Measurements from ENCODE around the gene BTBD1.

The BTBD1 gene

DNA sequence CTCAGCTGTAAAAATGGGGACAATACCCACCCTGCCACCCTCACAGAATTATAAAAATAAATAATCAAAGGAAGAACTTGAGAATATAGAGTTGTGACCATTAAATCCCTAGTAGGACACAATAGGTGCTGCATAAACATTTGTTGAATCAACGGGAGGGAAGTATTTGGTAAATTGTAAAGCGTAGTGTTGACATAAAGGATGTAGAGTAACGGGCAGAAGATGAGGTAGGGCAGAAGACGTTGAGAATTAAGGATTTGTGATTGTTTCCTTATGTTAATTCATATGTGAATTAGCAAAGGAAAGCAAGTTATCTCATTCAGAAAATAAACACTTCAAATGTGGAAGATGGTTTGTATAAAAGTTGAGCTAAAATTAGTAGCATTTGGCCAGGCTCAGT lies 73.9 kb downstream of the BTBD1 start:
- DNase-seq (ENCODE audit: low read depth in 2 of 2): no peak

DNA sequence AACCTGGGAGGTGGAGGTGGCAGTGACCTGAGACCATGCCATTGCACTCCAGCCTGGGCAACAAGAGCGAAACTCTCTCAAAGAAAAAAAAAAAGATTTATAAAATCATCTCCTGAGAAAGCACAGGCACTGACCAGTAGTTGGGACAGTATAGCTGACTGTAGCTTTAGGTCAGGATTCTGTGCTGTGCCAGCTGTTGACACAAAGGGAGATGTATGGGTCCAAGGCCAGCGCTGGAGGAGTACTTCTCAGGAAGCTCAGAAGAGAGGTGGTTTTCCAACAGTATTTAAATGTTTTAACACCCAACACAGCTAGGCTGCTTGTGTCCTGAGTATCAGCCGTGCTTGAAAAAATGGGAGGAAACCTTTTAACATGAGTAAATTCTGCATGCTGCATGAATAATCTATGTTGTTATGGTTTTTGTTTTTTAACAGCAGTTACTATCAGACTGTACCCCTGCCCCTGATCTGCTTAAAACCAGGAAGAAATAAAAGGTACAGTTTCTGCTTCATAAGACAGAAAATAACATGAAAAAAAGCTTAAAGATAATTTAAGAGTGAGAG lies 74.5 kb downstream of the BTBD1 start:
- DNase-seq (ENCODE audit: low read depth in 2 of 2): no peak

DNA sequence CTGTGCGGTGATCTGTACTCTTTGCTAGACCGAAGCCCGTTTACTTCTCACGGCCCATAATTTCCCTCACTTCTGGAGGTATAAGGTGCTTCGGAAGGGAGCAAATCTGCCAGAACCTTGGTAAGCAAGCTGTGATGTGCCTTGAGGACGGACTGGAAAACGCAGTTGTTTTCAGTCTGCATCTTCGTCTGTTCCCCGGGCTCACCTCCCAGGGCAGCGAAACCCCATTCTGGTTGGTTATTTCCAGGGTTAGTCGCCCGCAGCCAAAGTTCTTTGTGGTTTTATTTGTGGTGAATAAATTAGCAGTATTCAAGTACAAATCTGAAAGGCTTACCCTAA lies 80.6 kb downstream of the BTBD1 start:
- no peak for DNase-seq (ENCODE audit: low read depth in 2 of 2)

DNA sequence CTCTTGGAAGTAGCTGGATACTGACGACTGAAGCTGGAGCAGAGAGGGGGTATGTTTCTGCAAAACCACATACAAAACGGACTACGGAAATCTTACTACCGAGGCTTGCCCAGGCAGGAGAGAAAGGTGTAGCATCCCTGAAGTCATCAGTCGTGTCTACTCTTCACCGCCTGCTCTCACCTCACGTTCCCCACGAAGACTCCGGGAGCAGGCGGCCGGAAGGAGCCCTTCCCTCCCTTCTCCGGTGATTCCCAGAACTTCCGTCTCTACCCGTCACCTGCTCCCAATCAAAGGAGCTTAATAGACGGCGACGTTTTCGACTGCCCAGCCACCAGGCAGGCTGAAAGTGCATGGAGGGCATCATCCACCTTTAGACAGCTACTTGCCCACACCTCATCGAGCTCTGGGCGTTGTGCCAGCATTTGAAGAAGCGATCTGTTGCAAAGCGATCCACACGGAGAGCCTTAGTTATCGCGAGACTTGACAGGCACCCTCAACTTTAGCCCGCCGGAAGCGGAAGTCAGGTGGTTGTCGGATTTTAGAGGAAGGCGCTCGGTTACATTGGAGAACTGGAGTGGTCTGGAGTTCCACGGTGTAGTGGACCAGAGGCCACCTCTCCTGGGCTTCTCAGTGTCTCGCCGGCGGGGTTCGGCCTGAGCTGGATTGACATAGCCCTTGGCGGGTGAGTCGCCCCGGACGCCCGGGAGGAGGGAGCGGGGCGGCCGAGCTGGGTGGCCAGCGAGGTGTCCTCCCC lies 81.2 kb downstream of the BTBD1 start, which contains the start of gene RAMAC:
Gene RAMAC (plus strand): TSS at position 523 of the 754 bp plus-strand sequence. CDS start 2,809 bp downstream, outside the sequence.
- DNase-seq (ENCODE audit: low read depth in 2 of 2): peak; percentile 81 to 84

DNA sequence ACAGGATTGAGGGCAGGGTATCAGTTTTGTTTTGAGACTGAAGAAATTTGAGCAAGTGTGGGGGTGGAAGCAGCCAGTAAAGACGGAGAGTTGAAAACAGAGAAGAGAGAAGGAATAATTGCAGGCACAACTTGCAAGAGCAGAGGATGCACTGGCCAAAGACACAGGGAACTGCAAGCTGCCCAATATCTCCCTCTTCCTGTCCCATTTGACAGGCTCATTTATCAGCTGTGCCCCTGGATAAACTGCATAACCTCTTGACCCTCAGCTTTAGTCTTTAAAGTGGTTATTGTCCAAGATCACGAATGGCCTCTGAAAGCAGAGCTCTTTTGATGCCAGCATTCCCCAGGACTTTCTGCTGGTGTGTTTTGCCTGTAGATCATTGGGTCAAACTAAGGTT lies 86.1 kb downstream of the BTBD1 start:
- no peak for DNase-seq (ENCODE audit: low read depth in 2 of 2)

DNA sequence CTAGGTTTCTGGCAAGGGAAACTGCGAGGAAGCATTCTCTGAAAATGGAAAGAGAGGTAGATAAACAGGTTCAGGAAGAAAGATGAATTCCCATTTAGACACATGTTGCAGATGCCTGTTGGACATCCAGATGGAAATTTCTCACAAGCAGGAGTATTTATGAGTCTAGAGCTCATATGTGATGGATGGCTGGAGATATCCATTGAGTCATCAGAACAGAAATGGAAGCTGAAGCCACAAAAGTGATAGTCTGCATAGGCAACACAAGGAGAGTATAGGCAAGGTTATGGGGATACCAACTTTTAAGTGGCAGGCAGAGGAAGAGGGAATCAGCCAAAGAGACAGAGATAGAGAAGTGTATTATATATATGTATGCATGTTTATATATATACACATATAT lies 87.3 kb downstream of the BTBD1 start:
- no peak for DNase-seq (ENCODE audit: low read depth in 2 of 2)

DNA sequence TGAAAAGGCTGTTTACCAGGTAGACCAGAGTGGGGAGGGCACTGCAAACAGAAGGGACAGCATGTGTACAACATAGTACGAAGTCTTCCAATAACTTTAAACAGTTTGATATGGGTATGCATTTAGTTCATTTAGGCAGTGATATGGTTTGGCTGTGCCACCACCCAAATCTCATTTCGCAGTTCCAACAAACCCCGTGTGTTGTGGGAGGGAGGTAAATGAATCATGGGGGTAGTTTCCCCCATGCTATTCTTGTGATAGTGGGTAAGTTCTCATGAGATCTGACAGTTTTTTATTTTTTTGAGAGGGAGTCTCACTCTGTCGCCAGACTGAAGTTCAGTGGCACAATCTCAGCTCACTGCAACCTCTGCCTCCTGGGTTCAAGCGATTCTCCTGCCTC lies 88.6 kb downstream of the BTBD1 start:
- no peak for DNase-seq (ENCODE audit: low read depth in 2 of 2)

DNA sequence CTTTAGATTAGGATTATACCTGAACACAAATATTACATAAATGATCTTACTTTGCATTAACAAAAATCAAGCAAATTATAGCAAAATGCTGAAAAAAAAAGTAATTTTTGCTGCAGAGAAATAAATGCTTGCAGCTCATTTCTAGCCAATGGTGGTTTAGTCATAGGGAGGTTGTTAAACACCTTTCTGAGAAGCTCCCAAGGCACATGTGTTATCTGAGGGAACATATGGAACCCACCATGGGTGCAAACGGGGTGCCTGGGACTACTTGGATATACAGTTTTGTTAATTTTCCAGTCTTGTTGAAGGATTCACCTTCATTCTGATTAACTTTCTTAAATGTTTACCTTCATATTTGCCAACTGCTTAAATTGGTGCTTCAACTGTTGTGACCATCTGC lies 90.0 kb downstream of the BTBD1 start:
- no peak for DNase-seq (ENCODE audit: low read depth in 2 of 2)

DNA sequence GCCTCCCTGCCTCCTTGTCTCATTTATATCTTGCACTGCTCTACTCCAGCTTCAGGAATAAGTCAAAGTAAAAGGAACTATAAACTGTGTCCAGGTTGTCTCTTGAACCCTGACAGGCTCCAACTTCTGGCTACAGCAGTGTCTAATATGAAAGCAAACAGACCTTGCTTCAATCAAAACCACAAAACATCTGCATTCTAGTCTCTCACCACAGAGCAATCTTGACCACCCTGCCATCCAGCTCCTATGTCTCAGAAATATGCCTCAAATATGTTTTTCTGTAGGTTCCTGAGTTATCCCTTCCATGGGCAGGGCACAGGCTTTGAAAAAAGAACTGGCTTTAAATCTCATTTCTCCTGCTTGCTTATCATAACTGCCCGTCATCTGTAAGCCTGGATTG lies 94.1 kb downstream of the BTBD1 start:
- no peak for DNase-seq (ENCODE audit: low read depth in 2 of 2)

DNA sequence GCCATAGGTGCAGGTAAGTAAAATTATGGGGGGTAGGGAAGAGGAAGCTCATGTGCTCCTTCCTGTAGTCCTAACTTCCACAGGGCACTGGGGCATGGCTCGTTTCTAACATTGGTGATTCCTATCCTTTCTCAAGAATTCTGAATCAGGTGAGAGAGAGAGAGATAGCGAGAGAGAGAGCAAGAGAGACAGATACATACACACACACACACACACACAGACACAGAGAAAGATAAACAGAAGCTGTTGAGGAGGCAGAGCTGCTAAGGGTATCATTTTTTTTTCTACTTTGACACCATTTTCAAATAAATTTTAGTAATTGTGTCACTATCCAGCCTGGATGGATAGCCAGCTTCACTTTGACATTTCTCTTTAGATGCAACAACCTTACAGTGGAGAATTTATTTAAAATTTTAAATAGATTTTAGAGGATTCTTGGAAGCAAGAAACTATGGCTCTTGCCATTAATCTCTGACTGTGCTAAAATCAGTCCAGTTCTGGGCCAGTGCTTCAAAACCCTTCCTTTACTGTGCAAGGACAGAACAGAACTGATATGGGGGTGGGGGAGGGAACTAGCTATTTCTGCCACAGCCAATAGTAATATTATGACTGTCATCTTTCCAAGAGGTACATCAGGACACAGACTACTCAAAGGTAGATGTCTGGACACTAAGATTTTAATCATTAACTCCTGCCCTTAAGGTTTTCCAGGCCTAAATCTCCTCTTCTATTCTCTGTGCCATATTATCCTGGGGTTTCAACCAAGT lies 95.7 kb downstream of the BTBD1 start:
- DNase-seq (ENCODE audit: low read depth in 2 of 2): no peak

DNA sequence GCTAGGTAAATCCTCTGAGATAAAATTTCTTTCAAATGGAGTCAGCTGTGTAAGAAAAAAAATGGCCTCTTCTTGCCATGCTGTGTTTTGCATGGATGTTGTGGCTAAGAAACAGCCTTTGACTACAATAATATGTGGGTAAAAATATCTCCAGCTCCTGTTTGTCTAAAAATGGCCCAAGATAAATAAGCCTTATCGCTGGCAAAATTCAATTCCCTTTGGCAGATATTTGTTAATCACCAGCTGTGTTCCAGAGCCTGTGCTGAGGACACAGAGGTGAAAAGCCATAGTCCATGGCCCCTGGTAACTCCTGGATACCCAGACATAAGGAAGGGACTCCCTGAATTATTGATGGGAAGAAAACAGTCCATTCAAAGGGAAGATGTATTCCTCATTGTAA lies 96.4 kb downstream of the BTBD1 start:
- no peak for DNase-seq (ENCODE audit: low read depth in 2 of 2)

DNA sequence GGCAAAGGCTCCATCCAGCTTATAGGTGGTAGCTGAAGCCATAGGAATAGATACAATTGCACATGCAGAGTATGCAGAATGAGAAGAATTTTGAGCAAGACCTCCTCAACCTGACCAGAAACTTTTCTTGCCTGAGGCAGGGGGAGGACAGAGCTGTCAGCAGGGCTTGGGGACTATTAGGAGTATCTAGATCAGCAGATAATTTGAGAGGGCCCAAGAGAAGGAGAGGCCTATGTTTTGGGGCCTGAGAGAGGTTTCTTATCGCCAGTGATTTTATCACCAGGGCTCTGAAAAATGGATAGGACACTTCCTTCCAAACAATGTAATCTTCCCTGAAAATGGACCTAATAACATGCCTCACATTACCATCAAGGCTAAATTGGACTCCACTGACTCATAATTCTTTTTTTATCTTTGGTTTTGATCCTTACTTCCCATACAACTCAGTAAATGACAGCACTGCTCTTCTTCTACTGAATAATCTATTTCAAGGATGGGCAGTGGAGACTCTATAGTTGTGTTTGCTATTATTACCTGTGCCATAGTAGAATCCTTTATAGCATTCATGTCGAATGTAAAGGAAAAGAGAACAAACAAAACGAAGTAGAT lies 96.9 kb downstream of the BTBD1 start:
- no peak for DNase-seq (ENCODE audit: low read depth in 2 of 2)

DNA sequence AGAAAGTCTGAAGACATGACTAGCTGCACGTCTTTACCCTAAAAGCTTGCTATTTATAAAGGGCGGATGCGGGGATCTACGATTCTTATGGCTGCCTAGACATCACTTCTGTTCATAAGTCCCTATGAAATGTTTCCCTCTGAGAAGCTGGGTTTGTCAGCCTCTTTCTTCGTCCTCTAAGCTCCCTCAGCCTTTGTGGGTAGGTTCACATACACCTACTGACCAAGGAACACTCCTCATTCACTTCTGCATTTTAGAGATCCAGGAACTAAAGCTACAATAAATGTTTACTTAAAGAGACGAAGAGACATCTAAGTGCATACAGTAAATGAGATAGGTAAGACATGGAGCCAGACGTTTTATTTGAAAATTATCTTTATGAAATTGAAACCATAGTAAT lies 97.7 kb downstream of the BTBD1 start:
- no peak for DNase-seq (ENCODE audit: low read depth in 2 of 2)

DNA sequence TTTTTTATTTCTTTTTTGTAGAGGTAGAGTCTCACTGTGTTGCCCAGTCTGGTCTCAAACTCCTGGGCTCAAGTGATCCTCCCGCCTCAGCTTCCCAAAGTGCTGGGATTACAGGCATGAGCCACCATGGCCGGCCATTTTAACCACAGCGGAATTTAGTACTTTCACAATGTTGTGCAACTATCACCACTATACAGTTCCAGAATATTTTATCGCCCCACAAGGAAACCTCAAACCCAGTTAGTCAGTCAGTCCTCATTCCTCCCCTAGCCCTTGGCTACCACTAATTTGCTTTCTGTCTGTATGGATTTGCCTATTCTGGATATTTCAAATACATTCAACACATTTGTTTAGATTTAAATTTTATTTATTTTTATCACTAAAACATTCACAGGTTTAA lies 99.0 kb downstream of the BTBD1 start:
- DNase-seq (ENCODE audit: low read depth in 2 of 2): no peak

DNA sequence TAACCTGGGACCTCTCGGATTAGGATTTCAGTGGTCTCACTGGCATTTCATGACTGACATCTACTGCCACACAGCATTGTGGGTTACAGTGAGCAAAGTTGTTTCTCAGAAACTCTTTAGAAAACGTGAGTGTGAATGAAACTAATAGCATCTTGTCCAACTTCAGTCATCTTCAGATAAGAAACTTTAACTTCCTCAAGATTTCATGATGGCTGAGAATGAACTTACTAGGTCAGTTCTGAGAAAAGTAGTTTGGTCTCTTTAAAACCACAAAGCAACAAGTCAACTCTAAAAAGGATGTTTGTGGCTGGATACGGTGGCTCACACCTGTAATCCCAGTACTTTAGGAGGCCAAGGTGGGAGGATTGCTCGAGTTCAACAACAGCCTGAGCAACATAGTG lies 100.4 kb downstream of the BTBD1 start:
- DNase-seq (ENCODE audit: low read depth in 2 of 2): no peak

Measured in stimulated activated CD8-positive, alpha-beta memory T cell treated with anti-CD3 and anti-CD28 coated beads, Interleukin-15, amount 100 ng/mL, for 48 hours (primary cell).